Activated T-helper 9 cell treated with anti-CD3 and anti-CD28 coated beads, Interleukin-2, amount 50 U/mL, for 16 hours (primary cell): ENCODE results near the gene PPP1R9B.

Source experiments
- DNase-seq: peaks from one replicate; pipeline ENCODE4 v3.0.0-alpha.2; 2020; ENCODE audit warnings: low read depth

Gene PPP1R9B

GRCh38 chr17:50141026-50141744 lies 9.3 kb downstream of the PPP1R9B start:
- no peak for DNase-seq

DNA sequence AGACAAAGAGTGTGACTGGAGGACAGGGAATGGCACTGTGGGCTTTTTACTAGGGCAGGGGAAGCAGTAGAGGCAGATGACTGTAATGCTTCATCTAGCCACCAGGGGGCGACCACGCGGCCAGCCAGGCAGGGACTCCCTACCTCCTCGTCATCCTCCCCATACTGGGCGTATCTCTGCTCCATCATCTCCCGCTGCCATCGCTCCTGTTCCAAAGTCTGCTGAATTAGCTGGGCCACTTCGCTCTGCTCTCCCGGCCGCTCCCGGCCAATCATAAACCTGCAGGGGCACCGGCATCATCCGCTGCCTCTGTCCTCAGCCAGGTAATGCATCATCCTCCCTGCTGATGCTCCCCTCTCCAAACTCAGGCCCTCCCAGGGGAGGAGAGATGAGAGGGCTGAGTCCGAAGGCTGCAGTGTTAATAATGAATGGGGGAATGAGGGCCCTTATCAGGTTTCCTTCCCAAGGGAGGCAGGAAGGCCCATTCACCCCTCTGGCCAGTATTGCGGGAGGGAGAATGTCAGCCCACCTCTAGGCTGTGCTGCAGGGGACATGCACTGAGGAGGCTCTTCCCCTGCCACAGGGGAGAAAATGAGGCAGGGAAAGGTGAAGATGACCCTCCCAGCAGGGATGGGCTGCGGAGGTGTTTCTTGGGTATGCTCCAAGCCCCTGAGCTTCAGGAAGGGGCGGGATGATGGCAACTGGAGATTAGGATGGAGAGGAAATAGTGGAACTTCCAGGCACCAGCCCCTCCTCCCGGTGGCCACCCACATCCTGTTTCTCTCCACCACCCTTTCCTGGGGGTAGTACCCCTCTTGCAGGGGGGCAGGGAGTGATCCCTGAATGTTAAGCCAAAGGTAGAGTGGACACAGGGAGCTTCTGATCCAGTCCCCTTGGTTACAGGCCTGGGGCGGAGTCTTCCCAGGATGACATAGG lies 10.3 kb downstream of the PPP1R9B start:
- peak; percentile 68 for DNase-seq

GRCh38 chr17:50139185-50139783 lies 11.2 kb downstream of the PPP1R9B start:
- DNase-seq: no peak

DNA sequence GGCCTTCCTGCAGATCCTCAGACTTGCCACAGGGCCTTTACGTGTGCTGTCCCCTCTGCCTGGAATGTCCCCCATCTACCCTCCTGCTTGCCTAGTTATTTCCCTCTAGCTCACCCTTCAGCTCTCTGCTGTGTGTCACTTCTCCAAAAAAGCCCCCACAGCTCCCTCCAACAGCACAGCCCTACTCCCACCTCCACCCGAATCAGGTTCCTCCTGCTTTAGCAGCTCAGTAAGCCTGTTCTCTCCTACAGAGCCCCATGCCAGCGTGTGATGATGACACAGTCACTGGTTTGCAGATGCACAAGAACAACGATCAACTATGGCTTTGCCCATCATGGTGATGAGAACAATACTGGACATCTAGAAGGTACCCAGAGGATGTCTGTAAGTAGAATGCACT lies 13.4 kb downstream of the PPP1R9B start:
- DNase-seq: no peak

- no peak for DNase-seq
These were observed 14.3 kb downstream of the PPP1R9B start for GRCh38 chr17:50136096-50136687.

- no peak for DNase-seq
These were observed 15.0 kb downstream of the PPP1R9B start for GRCh38 chr17:50135316-50136095.

GRCh38 chr17:50134206-50135110 lies 16.0 kb downstream of the PPP1R9B start:
- no peak for DNase-seq

- DNase-seq: no peak
These were observed 16.7 kb downstream of the PPP1R9B start for GRCh38 chr17:50133769-50134099.

GRCh38 chr17:50133028-50133768 lies 17.3 kb downstream of the PPP1R9B start:
- no peak for DNase-seq

DNA sequence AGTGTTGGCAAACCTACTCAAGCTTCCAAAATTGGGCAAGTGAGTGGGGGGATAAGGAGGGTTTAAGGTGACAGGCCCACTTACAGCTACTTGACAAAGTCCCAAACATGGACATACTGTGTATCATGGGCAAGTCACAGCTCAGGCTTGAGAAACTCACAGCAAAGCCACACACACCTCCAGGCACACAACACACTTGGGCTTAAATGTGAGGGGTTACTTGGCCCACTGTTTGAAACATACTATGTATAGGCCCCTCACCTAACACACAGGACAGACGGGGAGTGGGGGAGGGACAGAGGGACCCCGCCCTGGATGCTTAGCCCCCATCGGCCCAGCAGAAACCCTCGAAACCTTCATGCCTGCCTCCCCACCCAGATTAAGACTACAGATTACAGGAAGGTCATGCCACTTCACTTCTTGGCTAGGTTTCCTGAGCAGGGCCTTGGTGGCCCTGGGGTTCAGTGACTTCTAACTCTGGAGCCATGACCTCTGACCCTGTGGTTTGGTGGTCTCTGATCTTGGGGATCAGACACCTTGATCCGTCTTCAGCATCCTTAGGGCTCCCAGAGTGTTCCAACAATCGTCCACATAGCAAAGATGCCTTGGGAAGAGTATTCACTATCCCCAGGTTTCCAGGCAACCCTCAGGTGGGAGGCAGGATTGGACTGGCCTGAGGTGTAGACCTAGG lies 18.2 kb downstream of the PPP1R9B start:
- no peak for DNase-seq

- no peak for DNase-seq
These were observed 19.7 kb downstream of the PPP1R9B start for GRCh38 chr17:50130559-50131305.

GRCh38 chr17:50129728-50130558 lies 20.5 kb downstream of the PPP1R9B start, which contains the start of gene SAMD14:
Gene SAMD14 (minus strand): TSS chr17:50130160. CDS start chr17:50124959, 5,201 bp downstream.
- peak; percentile 25 for DNase-seq

DNA sequence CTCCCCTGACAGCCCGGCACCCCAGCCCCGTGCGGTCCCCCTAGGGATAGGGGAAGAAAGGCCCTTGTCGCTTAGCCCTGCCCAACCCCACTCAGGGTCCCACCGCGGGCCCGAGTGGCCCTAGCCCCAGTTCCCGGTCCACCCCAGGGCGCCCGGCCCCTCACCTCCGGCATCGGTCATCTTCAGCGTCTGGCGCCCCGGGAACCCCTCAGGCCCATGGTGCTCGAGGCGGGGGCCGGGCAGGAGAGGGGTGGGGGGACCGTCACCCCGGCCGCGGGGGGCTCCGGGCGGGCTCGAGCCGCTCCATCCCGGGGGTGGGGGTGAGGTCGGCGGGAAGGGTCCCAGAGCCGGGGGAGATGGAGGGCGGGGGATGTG lies 21.1 kb downstream of the PPP1R9B start:
- no peak for DNase-seq

- no peak for DNase-seq
These were observed 21.8 kb downstream of the PPP1R9B start for GRCh38 chr17:50128441-50129352.

GRCh38 chr17:50127697-50128361 lies 22.6 kb downstream of the PPP1R9B start:
- no peak for DNase-seq

GRCh38 chr17:50125420-50125997 lies 25.0 kb downstream of the PPP1R9B start:
- no peak for DNase-seq
